Keratinocyte (primary cell): ENCODE results near the gene CPLX3.

Experiments used
- CTCF ChIP-seq, 3 experiments: IDR thresholded peaks in 1 of 3; conservative IDR thresholded peaks in 1 of 3; optimal IDR thresholded peaks in 1 of 3; 2 replicates in 2 of 3; 3 replicates in 1 of 3; pipeline versions ENCODE3 to v1.5.1; 2011; ENCODE audit warnings: low read length in 3 of 3, mild to moderate bottlenecking in 3 of 3, moderate library complexity in 2 of 3, control low read depth in 1 of 3, inconsistent platforms in 1 of 3; ENCODE audit not compliant: insufficient read depth in 2 of 3; ENCODE audit errors: extremely low read depth in 1 of 3
- EZH2 ChIP-seq: IDR thresholded peaks from one replicate; pipeline ENCODE4 v1.6.1; 2012; ENCODE audit warnings: inconsistent platforms, mild to moderate bottlenecking, low read length, moderate library complexity

DNA sequence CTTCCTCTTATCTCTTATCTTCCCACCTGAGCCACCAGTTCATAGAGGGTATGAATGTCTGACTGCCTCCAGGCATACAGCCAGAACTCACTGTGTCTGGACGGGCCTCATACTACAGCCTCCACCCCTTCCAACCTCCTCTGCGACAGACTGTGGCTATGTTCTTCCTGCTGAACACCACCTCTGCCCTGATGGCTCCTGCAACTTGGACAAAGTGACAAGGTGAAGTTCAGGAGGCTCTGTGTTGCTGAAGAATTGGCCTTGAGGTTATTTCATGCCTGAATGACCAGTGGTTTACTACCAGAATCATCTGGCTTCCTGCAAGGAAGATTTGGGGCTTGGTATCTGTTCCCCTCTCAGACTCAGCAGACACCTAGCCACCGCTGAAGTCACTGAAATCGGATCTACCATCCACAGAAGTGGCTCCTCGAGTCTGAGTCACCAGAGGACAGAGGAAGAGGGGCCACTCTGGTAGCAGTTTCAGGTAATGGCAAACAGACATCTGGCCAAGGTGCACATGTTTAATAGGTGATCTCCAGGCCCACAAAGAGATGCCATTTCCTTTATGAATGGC lies 30.7 kb downstream of the CPLX3 start:
- TF ChIP-seq CTCF (optimal IDR thresholded peaks at IDR 0.05 in 1 of 3, IDR thresholded peaks at IDR 0.05 in 1 of 3, conservative IDR thresholded peaks at IDR 0.05 in 1 of 3; ENCODE audit: extremely low read depth in 1 of 3, insufficient read depth in 2 of 3, low read length in 3 of 3) (no peak), EZH2 (no peak)
